BLaER1 treated with 17β-estradiol and CSF1 and Interleukin-3, amounts not matched to agents 10 nM and 100 nM (cell line): Measurements from ENCODE around the gene TAF5.
"Not testable (repeated sequence)": the region's sequence is repeated elsewhere in the genome, so short reads cannot be mapped to it uniquely, and the experiment has no call there.

Experiments
- H3K27ac ChIP-seq, 11 experiments: shearing (Covaris generic); formaldehyde crosslinking; 2 replicates each; pipeline ENCODE4 v1.8.1; 2022
- H3K27me3 ChIP-seq, 11 experiments: shearing (Covaris generic); formaldehyde crosslinking; 2 replicates each; pipeline ENCODE4 v1.8.1; 2022
- H3K36me3 ChIP-seq, 11 experiments: shearing (Covaris generic); formaldehyde crosslinking; 2 replicates each; pipeline ENCODE4 v1.8.1; 2022
- H3K4me1 ChIP-seq, 10 experiments: shearing (Covaris generic); formaldehyde crosslinking; 2 replicates each; pipeline ENCODE4 v1.8.1; 2022
- H3K4me2 ChIP-seq, 11 experiments: shearing (Covaris generic); formaldehyde crosslinking; 2 replicates each; pipeline ENCODE4 v1.8.1; 2022
- H3K4me3 ChIP-seq, 10 experiments: shearing (Covaris generic); formaldehyde crosslinking; 2 replicates each; pipeline ENCODE4 v1.8.1; 2022
- H3K9ac ChIP-seq, 11 experiments: shearing (Covaris generic); formaldehyde crosslinking; 2 replicates each; pipeline ENCODE4 v1.8.1; 2022
- H3K9me3 ChIP-seq, 11 experiments: shearing (Covaris generic); formaldehyde crosslinking; replicated peaks in 1 of 11; 2 replicates each; pipeline ENCODE4 v1.8.1; 2022
- H4K20me1 ChIP-seq, 11 experiments: shearing (Covaris generic); formaldehyde crosslinking; 2 replicates each; pipeline ENCODE4 v1.8.1; 2022
- Cebpa-rat ChIP-seq, 11 experiments: shearing (Covaris generic); IDR thresholded peaks; 2 replicates each; pipeline ENCODE4 v1.8.1; 2022

The TAF5 gene

DNA sequence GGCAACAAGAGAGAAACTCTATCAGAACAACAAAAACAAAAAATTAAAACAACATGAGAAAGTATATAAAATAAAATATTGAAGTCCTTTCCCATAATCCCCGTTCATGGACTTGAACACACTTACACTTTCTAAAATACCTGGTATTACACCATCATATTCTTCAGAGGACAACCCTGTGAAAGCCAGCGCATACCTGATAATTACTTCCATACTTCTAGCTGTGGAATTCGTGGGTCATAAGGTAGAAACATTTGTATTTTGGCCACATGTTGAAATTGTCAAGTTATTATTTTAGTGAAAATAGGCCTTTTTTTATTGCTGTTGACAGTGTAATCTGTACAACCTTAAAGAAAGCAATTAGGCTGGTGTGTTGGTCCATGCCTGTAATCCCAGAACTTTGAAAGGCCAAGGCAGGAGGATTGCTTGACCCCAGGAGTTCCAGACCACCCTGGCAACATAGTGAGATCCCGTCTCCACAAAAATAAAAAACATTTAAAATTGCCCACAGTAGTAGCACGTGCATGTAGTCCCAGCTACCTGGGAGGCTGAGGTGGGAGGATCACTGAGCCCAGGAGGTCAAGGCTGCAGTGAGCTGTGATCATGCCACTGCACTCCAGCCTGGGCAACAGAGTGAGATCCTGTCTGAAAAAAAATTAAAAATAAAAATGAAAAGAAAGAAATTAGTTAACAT lies 11.7 kb upstream of the TAF5 start:
- Histone ChIP-seq H3K9me3 (no peaks in the 10 kb centered on the region), H3K9ac (0 out of 22 replicates have a peak overlapping the region, but pooled peaks of 1 of the 11 experiments have one; percentile 15), H3K27ac (no peak overlapping the region), H4K20me1 (no peaks in the 10 kb centered on the region), H3K4me3 (no peak overlapping the region), H3K4me2 (no peak overlapping the region), H3K27me3 (no peaks in the 10 kb centered on the region), H3K36me3 (no peaks in the 10 kb centered on the region), H3K4me1 (peaks cover 5 to 7% (median 6%) of the 10 kb centered on the region in 10 experiments; a peak in 12 of 20 replicates)
- no peak for TF ChIP-seq Cebpa-rat (IDR thresholded peaks at IDR 0.05)

DNA sequence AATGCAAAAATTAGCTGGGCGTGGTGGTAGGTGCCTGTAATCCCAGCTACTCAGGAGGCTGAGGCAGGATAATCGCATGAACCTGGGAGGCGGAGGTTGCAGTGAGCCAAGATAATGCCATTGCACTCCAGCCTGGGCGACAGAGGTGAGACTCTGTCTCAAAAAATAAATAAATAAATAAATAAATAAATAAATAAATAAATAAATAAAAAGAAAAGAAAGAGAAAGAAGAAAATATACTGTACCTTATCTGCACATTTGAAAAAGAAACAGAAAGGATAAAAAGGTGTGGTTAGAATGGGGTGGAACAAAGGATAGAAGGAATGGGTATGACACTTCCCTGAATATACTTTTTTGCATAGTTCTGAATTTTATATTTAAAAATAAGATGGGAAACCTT lies 8.3 kb upstream of the TAF5 start:
- H3K27ac ChIP-seq, H3K4me2 ChIP-seq, H3K9ac ChIP-seq, H3K27me3 ChIP-seq, H3K9me3 ChIP-seq, H3K36me3 ChIP-seq, H4K20me1 ChIP-seq, H3K4me1 ChIP-seq, H3K4me3 ChIP-seq: not testable (repeated sequence)

DNA sequence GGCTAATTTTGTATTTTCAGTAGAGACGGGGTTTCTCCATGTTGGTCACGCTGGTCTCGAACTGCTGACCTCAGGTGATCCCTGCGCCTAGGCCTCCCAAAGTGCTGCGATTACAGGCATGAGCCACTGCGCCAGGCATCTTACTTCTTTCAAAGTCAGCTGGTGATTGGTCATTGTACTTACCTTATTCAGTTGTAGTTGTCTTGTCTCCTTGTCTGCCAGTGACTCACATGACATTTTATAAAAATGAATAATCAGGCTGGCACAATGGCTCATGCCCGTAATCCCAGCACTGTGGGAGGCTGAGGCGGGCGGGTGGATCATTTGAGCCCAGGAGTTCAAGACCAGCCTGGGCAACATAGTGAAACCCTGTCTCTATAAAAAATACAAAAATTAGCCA lies 7.0 kb upstream of the TAF5 start:
- not testable (repeated sequence) for H3K4me3 ChIP-seq, H3K27me3 ChIP-seq, H3K36me3 ChIP-seq, H3K4me2 ChIP-seq, H3K27ac ChIP-seq, H3K9ac ChIP-seq, H3K4me1 ChIP-seq, H3K9me3 ChIP-seq, H4K20me1 ChIP-seq

DNA sequence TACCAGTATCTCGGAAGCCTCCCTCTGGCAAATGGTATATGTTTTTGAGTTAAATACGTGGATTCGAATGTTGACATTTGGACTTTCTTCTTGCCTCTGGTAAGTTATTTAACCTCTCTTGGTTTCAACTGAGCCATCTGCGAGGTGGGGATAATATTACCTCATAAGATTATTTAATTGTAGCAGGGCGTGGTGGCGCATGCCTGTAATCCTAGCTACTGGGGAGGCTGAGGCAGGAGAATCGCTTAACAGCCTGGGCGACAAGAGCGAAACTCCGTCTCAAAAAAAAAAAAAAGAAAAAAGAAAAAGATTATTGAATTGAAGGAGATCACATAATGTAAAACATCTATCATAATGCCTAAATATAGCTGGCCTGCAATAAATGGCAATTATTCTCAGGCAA lies 396 bp upstream of the TAF5 start:
- H4K20me1 ChIP-seq, result peaks cover 0 to 17% (median 0%) of the 10 kb centered on the region in 11 experiments; a peak in 6 of 22 replicates
- H3K9ac ChIP-seq, result peak overlapping the region; percentile 85 to 95 (median 92)
- peak overlapping the region; percentile 63 to 93 (median 88); a peak in 21 of 22 replicates for H3K27ac ChIP-seq
- peak overlapping the region; percentile 51 to 92 (median 83) for H3K4me2 ChIP-seq
- H3K4me3 ChIP-seq, result peak overlapping the region; percentile 75 to 99 (median 96)
- peaks cover 0 to 7% (median 0%) of the 10 kb centered on the region in 11 experiments; a peak in 4 of 22 replicates for H3K36me3 ChIP-seq
- no peak for TF ChIP-seq Cebpa-rat (IDR thresholded peaks at IDR 0.05)
- no peaks in the 10 kb centered on the region for H3K27me3 ChIP-seq
- no peaks in the 10 kb centered on the region for H3K9me3 ChIP-seq
- peaks cover 13 to 28% (median 25%) of the 10 kb centered on the region in 10 experiments for H3K4me1 ChIP-seq

DNA sequence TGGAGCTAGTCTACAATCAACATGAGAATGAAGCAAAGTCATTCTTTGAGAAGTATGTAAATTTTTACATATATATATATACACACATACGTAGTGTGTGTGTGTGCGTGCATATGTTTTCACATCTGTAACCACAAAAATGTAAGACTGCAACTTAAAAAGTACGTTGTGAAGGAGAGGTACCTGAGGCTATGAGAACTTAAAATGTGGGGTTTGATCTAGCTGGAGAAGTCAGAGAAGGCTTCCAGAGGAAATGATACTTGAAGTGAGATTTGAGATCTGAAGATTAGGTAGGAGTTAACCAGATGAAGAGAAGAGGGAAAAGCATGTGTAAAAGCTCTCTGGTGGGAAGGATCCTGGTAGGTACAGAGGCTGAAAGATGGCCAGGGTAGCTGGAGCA lies 5.8 kb downstream of the TAF5 start:
- Histone ChIP-seq H3K9ac (no peak overlapping the region), H3K4me1 (peaks cover 12 to 23% (median 20%) of the 10 kb centered on the region in 10 experiments), H3K27ac (no peak overlapping the region), H4K20me1 (peaks cover 0 to 23% (median 0%) of the 10 kb centered on the region in 11 experiments; a peak in 5 of 22 replicates), H3K36me3 (peaks cover 48 to 62% (median 53%) of the 10 kb centered on the region in 11 experiments), H3K4me2 (no peak overlapping the region), H3K9me3 (no peaks in the 10 kb centered on the region), H3K27me3 (no peaks in the 10 kb centered on the region), H3K4me3 (no peak overlapping the region)
- no peak for TF ChIP-seq Cebpa-rat (IDR thresholded peaks at IDR 0.05)

DNA sequence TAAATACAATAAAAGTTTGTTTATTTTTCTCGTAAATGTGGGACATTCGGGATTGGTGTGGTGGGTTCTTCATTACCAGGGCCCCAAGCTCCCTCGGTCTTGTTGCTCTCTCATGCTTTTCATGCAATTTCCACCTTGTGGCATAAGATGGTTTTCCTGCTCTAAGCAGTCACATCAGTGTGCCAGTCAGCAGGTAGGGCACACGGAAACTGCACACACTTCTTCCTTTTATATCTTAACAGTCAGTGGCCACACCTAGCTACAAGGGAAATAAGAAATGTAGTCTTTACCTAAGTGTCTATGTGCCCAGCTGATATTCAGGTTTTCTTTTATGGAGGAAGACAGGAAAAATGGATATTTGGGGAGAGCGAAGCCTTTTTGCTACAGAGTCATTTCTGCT lies 6.5 kb downstream of the TAF5 start:
- no peak overlapping the region for H3K27ac ChIP-seq
- H3K4me3 ChIP-seq, result no peak overlapping the region
- no peak for TF ChIP-seq Cebpa-rat (IDR thresholded peaks at IDR 0.05)
- peaks cover 7 to 18% (median 15%) of the 10 kb centered on the region in 10 experiments for H3K4me1 ChIP-seq
- H3K9ac ChIP-seq, result no peak overlapping the region
- H4K20me1 ChIP-seq, result peaks cover 0 to 17% (median 0%) of the 10 kb centered on the region in 11 experiments; a peak in 5 of 22 replicates
- H3K27me3 ChIP-seq, result no peaks in the 10 kb centered on the region
- no peak overlapping the region for H3K4me2 ChIP-seq
- H3K36me3 ChIP-seq, result peaks cover 55 to 70% (median 60%) of the 10 kb centered on the region in 11 experiments
- no peaks in the 10 kb centered on the region for H3K9me3 ChIP-seq

DNA sequence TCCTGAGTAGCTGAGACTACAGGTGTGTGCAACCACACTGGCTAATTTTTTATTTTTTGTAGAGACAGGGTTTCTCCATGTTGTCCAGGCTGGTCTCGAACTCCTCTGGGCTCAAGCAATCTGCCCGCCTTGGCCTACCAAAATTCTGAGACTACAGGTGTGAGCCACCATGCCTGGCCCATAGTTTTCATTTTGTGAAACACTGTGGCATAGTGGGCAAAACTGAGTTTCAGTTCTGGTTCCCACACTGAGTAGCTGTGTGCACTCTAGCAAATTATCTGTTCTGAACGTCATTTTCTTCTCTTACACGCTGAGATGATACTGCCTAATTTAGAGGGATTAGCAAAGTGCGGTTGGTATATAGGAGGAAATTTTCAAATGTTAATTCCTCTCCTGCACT lies 15.0 kb downstream of the TAF5 start:
- Histone ChIP-seq H3K36me3 (peaks cover 78 to 100% (median 96%) of the 10 kb centered on the region in 11 experiments), H3K4me3 (no peak overlapping the region)

DNA sequence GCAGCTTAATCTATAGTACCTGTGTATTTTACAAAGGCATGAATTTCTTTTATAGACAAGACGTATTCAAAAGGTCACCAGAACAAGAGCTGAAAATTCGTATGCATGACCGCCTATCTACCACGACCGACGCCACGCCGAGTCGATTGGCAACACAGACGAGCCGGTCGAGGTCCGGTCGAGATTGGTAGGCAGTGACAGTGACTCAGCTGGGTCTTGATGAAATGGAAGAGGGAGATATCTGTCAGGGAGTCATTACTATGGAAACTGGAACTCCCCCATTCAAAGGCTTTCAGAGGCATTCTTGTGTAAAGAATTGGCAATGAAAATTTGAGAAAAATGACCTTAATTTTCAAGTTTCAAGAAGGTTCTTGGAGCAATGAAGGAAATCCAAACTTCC lies 26.4 kb downstream of the TAF5 start:
- Histone ChIP-seq H3K9ac (no peak overlapping the region; a peak in 1 of 22 replicates), H3K27ac (no peak overlapping the region)
- TF ChIP-seq Cebpa-rat (IDR thresholded peaks at IDR 0.05), result no peak

More for the DNA sequence above, 15.0 kb downstream of the TAF5 start:
- Histone ChIP-seq H3K4me2 (no peak overlapping the region), H3K27me3 (no peaks in the 10 kb centered on the region), H3K4me1 (no peaks in the 10 kb centered on the region), H3K9me3 (no peaks in the 10 kb centered on the region), H3K9ac (no peak overlapping the region), H4K20me1 (peaks cover 0 to 1% (median 0%) of the 10 kb centered on the region in 11 experiments; a peak in 3 of 22 replicates), H3K27ac (no peak overlapping the region)
- no peak for TF ChIP-seq Cebpa-rat (IDR thresholded peaks at IDR 0.05)

DNA sequence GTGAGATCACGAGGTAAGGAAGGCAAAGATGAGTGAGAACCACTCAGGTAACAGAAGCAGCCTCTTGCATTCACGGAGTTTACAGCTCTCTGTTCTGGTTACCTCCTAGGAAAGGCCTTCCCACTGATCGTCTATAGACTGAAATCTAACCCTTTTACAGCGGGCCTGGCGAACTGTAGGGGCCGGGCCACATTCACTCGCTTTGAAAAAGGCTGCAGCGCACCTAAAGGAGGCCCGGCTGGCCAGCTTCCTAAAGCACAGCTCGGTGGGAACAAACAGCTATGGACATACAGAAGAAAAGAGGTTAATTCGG lies 27.9 kb downstream of the TAF5 start:
- H3K36me3 ChIP-seq, result peaks cover 55 to 79% (median 62%) of the 10 kb centered on the region in 11 experiments
- no peaks in the 10 kb centered on the region for H3K9me3 ChIP-seq
- H3K4me1 ChIP-seq, result peaks cover 38 to 62% (median 47%) of the 10 kb centered on the region in 10 experiments
- H3K9ac ChIP-seq, result peak overlapping the region; percentile 83 to 93 (median 89)
- TF ChIP-seq Cebpa-rat (IDR thresholded peaks at IDR 0.05), result no peak
- peak overlapping the region; percentile 79 to 99 (median 90) for H3K4me3 ChIP-seq
- peak overlapping the region; percentile 70 to 92 (median 87) for H3K27ac ChIP-seq
- peaks cover 5 to 48% (median 37%) of the 10 kb centered on the region in 11 experiments; a peak in 17 of 22 replicates for H4K20me1 ChIP-seq
- peak overlapping the region; percentile 89 to 98 (median 95) for H3K4me2 ChIP-seq
- no peaks in the 10 kb centered on the region for H3K27me3 ChIP-seq

More for the DNA sequence above, 26.4 kb downstream of the TAF5 start:
- Histone ChIP-seq H3K4me3 (no peak overlapping the region), H3K4me1 (peaks cover 36 to 51% (median 43%) of the 10 kb centered on the region in 10 experiments), H4K20me1 (peaks cover 5 to 51% (median 33%) of the 10 kb centered on the region in 11 experiments; a peak in 17 of 22 replicates), H3K36me3 (peaks cover 55 to 79% (median 62%) of the 10 kb centered on the region in 11 experiments), H3K9me3 (no peaks in the 10 kb centered on the region), H3K4me2 (peak overlapping the region; percentile 28 to 98 (median 90); a peak in 18 of 22 replicates), H3K27me3 (no peaks in the 10 kb centered on the region)
